HG02623 (cell line): ENCODE data around the gene GCK.
"Not testable (repeated sequence)": the region's sequence is repeated elsewhere in the genome, so short reads cannot be mapped to it uniquely, and the experiment has no call there.

Source experiments
- ATAC-seq: cut with Tn5 transposase; IDR thresholded peaks from one replicate; pipeline ENCODE4 v1.9.1; 2021; ENCODE audit warnings: moderate library complexity; ENCODE audit not compliant: unreplicated experiment

GCK gene

DNA sequence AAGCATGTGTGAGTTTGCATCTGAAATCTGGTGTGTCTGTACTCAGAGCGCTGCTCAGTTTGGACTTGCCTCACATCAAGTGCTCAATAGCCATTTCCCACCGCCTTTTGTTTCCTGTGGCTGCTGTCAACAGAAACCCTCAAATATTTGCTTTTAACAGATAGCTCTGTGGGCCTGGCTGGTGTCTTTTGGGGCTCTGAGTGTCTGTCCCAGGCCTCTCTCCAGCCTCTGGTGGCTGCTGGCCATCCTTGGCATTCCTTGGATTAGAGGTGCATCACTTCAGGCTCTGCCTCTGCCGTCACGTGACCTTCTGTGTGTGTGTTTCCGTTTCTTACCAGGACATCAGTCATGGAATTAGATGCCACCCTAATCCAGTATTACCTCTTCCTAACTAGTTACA is 20.9 kb upstream of the GCK start:
- ATAC-seq: no peak

DNA sequence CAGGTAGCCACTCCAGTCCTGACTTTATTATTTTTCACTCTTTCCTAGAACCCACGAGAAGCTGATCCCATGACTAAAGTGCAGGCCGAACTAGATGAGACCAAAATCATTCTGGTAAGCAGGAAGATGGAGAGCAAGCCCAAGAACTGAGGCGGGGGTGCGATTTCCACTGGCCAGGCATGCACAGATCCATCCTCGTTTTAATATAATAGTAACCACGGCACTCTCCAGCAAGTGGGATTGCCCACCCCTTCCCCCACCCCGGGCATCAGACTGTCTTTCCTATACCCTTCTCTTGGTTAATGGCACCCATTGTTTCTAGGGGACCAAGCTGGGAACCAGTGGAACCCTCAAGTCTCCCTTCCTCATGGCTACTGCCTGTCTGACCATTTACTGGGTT is 18.8 kb upstream of the GCK start:
- ATAC-seq: no peak

- ATAC-seq: no peak
Observed at GRCh38 chr7:44206008-44206407, 16.8 kb upstream of the GCK start.

DNA sequence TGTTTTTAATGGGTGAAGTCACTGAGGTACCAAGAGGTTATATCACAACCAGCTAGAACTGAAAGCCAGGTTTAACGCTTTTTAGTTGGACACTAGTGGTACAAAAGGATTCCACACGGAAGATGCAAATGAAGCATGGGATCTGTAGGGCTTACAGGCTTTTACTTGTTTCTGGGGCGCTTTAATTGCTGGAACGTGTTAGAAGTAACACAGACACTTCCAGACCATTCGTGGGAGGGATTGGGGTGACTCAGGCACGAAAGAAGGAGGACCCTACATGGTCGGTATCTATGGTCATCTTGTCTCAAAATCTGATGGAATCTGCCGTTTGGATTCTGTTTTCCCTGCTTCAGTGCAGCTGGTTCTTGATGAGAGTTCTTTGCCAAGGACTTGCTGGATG is 12.6 kb upstream of the GCK start:
- no peak for ATAC-seq

DNA sequence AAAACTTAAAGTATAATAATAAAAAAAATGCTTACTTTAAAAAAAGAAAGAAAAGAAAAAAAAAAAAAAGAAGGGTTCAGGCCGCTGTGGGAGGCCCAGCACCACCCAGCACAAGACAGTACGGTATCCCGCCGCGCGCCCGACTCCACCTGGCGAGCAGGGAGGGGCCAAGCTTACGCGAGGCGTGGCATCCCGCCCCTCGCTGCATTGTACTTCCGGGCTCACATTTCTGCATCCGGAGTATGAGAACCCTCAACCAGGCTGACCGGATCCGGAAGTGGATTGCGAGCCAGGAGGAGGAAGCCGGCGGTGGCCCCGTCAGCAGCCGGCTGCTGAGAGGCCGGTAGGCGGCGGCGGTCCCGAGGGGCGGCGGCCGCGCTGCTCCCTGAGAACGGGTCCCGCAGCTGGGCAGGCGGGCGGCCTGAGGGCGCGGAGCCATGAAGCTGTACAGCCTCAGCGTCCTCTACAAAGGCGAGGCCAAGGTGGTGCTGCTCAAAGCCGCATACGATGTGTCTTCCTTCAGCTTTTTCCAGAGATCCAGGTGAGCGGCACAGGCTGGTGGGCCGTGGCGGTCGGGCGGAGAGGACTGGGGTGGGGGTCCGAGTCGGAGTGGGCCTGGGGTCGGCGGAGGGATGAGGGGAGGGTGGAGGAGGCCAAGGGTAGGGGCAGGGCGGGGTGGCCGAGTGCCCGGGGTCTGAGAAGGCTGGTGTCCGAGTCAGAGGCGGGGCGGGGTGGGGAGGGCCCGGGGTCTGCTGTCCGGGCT is 11.6 kb upstream of the GCK start, which contains the start of gene YKT6:
TSS of gene YKT6 (plus strand) at position 280 of the 763 bp plus-strand sequence. CDS start at position 438, 158 bp downstream.
- peak; percentile 98 for ATAC-seq

- ATAC-seq: not testable (repeated sequence)
Observed at GRCh38 chr7:44200163-44200562, 10.9 kb upstream of the GCK start.

GRCh38 chr7:44197474-44197873 is 8.2 kb upstream of the GCK start:
- no peak for ATAC-seq

DNA sequence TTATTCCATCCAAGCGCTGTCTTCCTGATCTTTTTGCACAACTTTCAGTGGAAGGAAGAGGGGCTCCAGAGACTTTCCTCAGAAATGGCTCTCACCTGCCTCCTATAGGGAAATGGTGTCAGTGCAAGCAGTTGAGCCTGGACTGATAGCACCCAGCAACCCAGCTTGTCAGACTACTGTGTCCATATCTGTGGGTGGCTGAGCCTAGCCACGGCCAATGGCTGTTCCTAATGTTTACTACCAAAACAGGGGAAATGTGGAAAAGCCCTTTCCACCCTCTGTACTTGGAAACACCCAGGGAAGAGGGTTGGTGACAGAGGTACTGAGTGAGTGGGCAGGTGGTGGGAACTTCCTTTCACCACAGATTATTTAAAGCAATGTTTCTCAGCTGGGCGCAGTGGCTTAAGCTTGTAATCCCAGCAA is 7.2 kb upstream of the GCK start:
- ATAC-seq: no peak

- no peak for ATAC-seq
Observed at GRCh38 chr7:44195889-44196288, 6.7 kb upstream of the GCK start.

- ATAC-seq: no peak
Observed at GRCh38 chr7:44194562-44195145, 5.4 kb upstream of the GCK start.

- ATAC-seq: no peak
Observed at GRCh38 chr7:44194069-44194468, 4.8 kb upstream of the GCK start.

- no peak for ATAC-seq
Observed at GRCh38 chr7:44193011-44193802, 4.0 kb upstream of the GCK start.

- no peak for ATAC-seq
Observed at GRCh38 chr7:44191171-44191570, 1.9 kb upstream of the GCK start.

DNA sequence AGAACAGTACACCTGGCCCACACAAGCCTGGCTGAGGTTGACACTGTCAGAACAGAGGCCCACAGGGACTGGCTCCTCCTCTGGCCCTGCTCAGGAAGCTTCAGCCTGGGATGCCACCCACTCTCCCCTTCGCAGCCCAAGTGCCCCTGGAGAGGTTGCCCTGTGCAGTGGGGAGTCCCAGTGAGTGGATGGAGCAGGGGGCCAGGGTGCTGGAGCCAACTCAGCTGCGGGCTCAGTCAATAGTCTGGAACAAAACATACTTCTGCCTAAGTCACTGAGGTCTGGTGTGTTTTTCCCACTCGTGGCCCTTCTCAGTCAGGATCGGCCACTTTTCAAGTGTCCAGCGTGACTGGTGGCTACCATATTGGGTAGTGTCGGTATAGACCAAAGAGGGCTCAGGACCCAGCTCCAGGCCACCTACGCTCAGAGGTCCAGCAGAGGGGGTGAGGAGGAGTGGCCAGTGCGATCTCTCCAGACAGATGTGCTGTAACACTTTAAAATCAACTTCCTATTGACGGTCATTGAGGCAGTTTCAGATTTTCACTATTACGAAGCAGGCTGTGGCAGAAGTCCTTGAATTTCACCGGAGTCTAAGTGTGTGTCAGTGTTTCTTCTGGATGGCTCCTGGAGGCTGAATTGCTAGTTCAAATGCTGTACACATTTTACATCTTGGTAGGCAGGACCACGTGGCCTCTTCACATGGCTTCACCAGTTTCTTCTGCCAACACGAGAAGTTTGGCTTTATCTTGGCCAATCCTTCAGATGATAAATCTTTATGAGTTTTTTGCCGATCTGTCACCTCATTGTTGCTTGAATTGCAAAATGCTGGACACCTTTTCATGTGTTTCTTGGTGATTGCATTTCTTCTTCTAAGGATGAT is 994 bp upstream of the GCK start:
- no peak for ATAC-seq

DNA sequence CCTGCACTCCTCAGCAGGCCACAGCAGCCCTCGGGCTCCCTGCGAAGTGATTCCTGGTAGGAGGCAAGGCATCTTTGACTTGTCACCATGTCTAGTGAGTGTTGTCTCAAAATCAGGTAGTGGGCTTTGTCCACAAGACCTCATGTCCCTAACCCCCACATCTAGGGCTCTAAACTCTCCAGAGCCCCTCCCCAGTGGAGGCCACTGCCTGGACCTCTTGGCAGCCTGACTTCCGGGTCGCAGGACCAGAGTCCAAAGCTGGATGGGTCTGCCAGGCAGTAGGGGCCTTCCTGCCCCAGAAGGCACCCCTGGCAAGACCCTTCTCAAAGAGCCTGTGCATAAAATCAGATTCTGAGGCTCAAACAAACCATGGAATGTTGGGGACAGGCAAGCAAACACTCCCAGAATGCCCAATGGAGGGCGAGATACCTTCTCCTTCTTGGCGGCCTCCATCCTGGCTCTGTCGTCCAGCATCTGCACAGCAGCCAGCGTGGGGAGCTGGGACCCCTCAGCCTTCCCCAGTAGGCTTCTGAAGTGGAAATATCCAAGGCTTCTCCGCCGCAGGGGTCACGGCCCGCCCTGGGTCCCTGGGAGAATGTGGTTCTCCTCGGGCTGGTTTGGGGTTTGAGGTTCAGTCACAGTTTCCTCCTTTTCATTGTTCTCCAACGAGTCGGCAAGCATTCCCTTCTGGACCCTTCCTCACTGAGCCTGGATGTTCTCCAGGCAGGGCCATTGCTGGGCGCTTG is 586 bp downstream of the GCK start:
- ATAC-seq: no peak

DNA sequence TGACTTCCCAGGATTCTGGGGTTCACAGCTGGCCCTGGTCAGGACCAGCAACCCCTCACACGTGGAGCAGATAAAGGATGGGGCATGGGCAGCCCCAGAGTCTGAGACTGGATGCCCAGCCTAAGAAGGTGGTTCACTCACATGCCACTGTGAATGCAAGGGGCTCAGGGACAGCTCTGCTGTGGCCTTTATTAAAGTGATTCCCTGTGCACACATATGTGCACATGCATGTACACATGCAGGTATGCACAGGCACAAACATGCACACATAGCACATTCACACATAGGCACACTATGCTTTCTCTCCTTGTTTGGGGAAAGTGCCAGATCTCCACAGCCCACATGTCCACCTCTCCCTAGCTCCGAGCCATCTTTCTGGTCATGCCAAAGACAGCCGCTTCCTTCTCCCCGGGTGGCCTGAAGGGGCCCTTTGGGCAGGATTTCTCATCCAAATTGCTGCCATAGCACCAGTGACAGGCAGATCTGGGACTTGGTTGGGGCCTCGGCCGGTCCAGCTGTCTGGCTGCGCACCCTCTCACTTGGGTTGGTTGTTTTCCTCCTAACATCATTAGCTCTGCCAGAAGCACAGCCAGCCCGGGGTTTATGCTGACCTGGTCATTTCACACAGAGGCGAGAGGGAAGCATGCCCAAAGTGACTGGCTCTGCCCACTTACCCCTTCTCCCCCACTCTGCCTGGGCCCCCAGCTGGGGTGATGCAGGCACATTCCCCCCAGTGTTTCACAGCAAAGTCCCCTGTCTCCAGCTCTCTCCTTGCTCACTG is 1.4 kb downstream of the GCK start:
- no peak for ATAC-seq

DNA sequence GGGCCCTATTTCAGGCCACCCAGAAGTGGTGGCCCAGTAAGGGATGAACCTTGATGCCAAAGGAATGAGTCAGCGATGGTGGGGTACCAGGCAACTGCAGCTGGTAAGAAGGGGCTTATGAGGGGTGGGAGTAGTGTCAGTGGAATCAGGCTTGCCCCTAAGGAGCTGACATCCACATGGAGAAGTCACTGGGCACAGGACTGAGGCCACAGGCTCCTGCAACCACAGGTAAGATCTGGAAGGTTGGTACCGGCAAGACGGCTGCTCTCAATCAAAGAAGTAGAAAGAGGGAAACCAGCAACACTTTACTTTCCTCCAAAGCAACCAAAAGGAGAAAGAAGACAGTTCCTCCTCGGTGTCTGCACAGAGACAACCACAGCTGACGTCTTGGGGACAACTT is 2.5 kb downstream of the GCK start:
- no peak for ATAC-seq

DNA sequence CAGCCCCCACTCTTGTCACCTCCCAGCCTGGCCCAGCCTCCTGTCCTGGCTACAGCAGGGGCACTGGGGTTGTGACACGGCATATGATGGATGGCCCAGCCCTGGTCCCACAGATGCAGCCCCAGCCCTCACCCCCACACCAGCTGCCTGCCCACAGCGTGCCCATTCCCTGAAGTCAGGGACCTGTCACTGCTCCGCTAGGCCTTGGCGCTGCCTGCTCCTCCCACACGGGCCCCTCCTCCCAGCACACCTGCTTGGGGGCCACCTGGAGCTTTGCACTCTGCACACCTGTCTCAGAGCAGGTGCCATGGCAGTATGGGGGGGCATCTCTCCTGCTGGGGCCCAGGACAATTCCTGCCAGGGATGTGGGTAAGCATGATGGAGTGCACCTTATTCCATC is 3.5 kb downstream of the GCK start:
- no peak for ATAC-seq

- ATAC-seq: no peak
Observed at GRCh38 chr7:44184873-44185446, 4.3 kb downstream of the GCK start.
